H1 (cell line): ENCODE results near the gene CACNA2D4. TPM values are rescaled to one million over a fixed set of nuclear protein-coding genes. Genes with fewer than 3 reads are reported as not detected.

ENCODE experiments used
- CTCF ChIA-PET: fragments of 300-600 bp; sonication (Branson Sonifier 250); formaldehyde crosslinking; loops from one replicate; lab custom pipeline; 2021; ENCODE audit not compliant: partially characterized antibody; lab: Charles Lee
- POLR2A ChIA-PET: fragments of 300-600 bp; sonication (Branson Sonifier 250); formaldehyde crosslinking; loops from one replicate; lab custom pipeline; 2021; ENCODE audit warnings: inconsistent platforms; ENCODE audit not compliant: partially characterized antibody; lab: Charles Lee
- DNase-seq, 2 experiments: peaks; one replicate each; pipeline versions ENCODE4 v3.0.0 to v3.0.0-alpha.2; 2010 to 2022; ENCODE audit warnings: low spot score in 2 of 2, low read depth in 1 of 2, mixed read lengths in 1 of 2
- FAIRE-seq: peaks from 2 replicates; lab custom pipeline; 2011; peaks lifted over from hg19 to GRCh38; lab: Jason Lieb, UNC
- H2AFZ ChIP-seq: 2 replicates; pipeline ENCODE4 v1.8.1; 2012; ENCODE audit warnings: low read length, inconsistent platforms
- H2AK5ac ChIP-seq: 2 replicates; pipeline ENCODE4 v1.6.1; 2013; ENCODE audit warnings: low read depth, low read length
- H2BK120ac ChIP-seq: replicated peaks from 2 replicates; pipeline ENCODE3; 2013; ENCODE audit warnings: low read depth, low read length, inconsistent platforms
- H2BK12ac ChIP-seq: 2 replicates; pipeline ENCODE4 v1.6.1; 2013; ENCODE audit warnings: low read depth, low read length
- H2BK15ac ChIP-seq: 2 replicates; pipeline ENCODE4 v1.6.1; 2013; ENCODE audit warnings: low read length
- H2BK20ac ChIP-seq: 2 replicates; pipeline ENCODE4 v1.6.1; 2013; ENCODE audit warnings: low read length
- H2BK5ac ChIP-seq: 2 replicates; pipeline ENCODE4 v1.6.1; 2013; ENCODE audit warnings: low read depth, low read length
- H3K14ac ChIP-seq: 2 replicates; pipeline ENCODE4 v1.6.1; 2013; ENCODE audit warnings: inconsistent platforms; ENCODE audit not compliant: insufficient read length
- H3K18ac ChIP-seq: 2 replicates; pipeline ENCODE4 v1.6.1; 2013; ENCODE audit warnings: low read length; ENCODE audit errors: extremely low read depth
- H3K23ac ChIP-seq: 2 replicates; pipeline ENCODE4 v1.6.1; 2013; ENCODE audit warnings: inconsistent platforms; ENCODE audit not compliant: insufficient read length
- H3K23me2 ChIP-seq: 2 replicates; pipeline ENCODE4 v1.6.1; 2013; ENCODE audit warnings: low read depth, low read length
- H3K27ac ChIP-seq: 2 replicates; pipeline ENCODE4 v1.6.1; 2011; ENCODE audit warnings: low read depth, low read length, inconsistent platforms
- H3K27me3 ChIP-seq, 4 experiments: replicated peaks in 1 of 4; 1 replicate in 1 of 4; 2 replicates in 3 of 4; pipeline versions ENCODE4 v1.6.1 to v1.8.1; 2011 to 2013; ENCODE audit warnings: low read length in 3 of 4, mild to moderate bottlenecking in 3 of 4, inconsistent platforms in 2 of 4, mixed read lengths in 2 of 4, moderate library complexity in 1 of 4; ENCODE audit not compliant: control insufficient read depth in 3 of 4, insufficient read depth in 3 of 4; ENCODE audit errors: extremely low read depth in 1 of 4
- H3K36me3 ChIP-seq, 4 experiments: 2 replicates each; pipeline versions ENCODE4 v1.6.1 to v1.8.1; 2011 to 2013; ENCODE audit warnings: mild to moderate bottlenecking in 4 of 4, low read length in 3 of 4, moderate library complexity in 2 of 4, control low read depth in 1 of 4, inconsistent platforms in 1 of 4; ENCODE audit not compliant: insufficient read depth in 4 of 4, control insufficient read depth in 2 of 4
- H3K4ac ChIP-seq: replicated peaks from 2 replicates; pipeline ENCODE3; 2013; ENCODE audit warnings: low read length, low read depth, mixed read lengths, inconsistent platforms; ENCODE audit not compliant: insufficient read length
- H3K4me1 ChIP-seq, 4 experiments: replicated peaks in 1 of 4; 1 replicate in 1 of 4; 2 replicates in 3 of 4; pipeline versions ENCODE4 v1.6.1 to v1.8.1; 2011 to 2013; ENCODE audit warnings: low read length in 3 of 4, inconsistent platforms in 2 of 4, mixed read lengths in 1 of 4; ENCODE audit not compliant: insufficient read depth in 4 of 4, control insufficient read depth in 3 of 4
- H3K4me2 ChIP-seq, 2 experiments: 2 replicates each; pipeline versions ENCODE4 v1.6.1 to v1.8.1; 2011 to 2013; ENCODE audit warnings: low read depth in 2 of 2, low read length in 2 of 2, control low read depth in 1 of 2, inconsistent platforms in 1 of 2, mild to moderate bottlenecking in 1 of 2; ENCODE audit not compliant: insufficient read depth in 1 of 2
- H3K4me3 ChIP-seq, 4 experiments: fragments of 200-600, 300-600 bp in 1 of 4; sonication (generic), shearing (Covaris generic), sonication (Bioruptor Twin) in 1 of 4; 2 replicates each; pipeline versions ENCODE4 v1.5.1 to v1.8.1; 2011 to 2016; ENCODE audit warnings: low read length in 4 of 4, low read depth in 3 of 4, control low read depth in 2 of 4, inconsistent platforms in 2 of 4, mild to moderate bottlenecking in 2 of 4, mixed read lengths in 1 of 4, moderate library complexity in 1 of 4; ENCODE audit not compliant: insufficient read depth in 2 of 4; ENCODE audit errors: extremely low read depth in 1 of 4
- H3K56ac ChIP-seq: replicated peaks from 2 replicates; pipeline ENCODE3; 2013; ENCODE audit warnings: low read depth, mild to moderate bottlenecking, mixed read lengths, low read length, inconsistent platforms; ENCODE audit not compliant: insufficient read length
- H3K79me1 ChIP-seq: 2 replicates; pipeline ENCODE4 v1.6.1; 2013; ENCODE audit warnings: low read depth, low read length, control low read depth
- H3K79me2 ChIP-seq, 2 experiments: 2 replicates each; pipeline versions ENCODE4 v1.6.1 to v1.8.1; 2012 to 2013; ENCODE audit warnings: low read length in 2 of 2, mild to moderate bottlenecking in 2 of 2, inconsistent platforms in 1 of 2; ENCODE audit not compliant: insufficient read depth in 2 of 2, control insufficient read depth in 1 of 2
- H3K9ac ChIP-seq, 4 experiments: replicated peaks in 1 of 4; 1 replicate in 1 of 4; 2 replicates in 3 of 4; pipeline versions ENCODE4 v1.6.1 to v1.8.1; 2011 to 2013; ENCODE audit warnings: low read depth in 3 of 4, low read length in 3 of 4, control low read depth in 2 of 4, mild to moderate bottlenecking in 2 of 4, moderate library complexity in 2 of 4, inconsistent platforms in 1 of 4; ENCODE audit errors: extremely low read depth in 1 of 4
- H3K9me3 ChIP-seq, 2 experiments: 2 replicates each; pipeline versions ENCODE4 v1.6.1 to v1.8.1; 2012 to 2013; ENCODE audit warnings: mild to moderate bottlenecking in 2 of 2, moderate library complexity in 2 of 2, control low read depth in 1 of 2, inconsistent platforms in 1 of 2, low read depth in 1 of 2, low read length in 1 of 2, mixed read lengths in 1 of 2; ENCODE audit not compliant: insufficient read depth in 2 of 2
- H4K20me1 ChIP-seq, 2 experiments: replicated peaks in 1 of 2; 2 replicates each; pipeline versions ENCODE3 to v1.8.1; 2011 to 2013; ENCODE audit warnings: inconsistent platforms in 2 of 2, low read length in 2 of 2, mild to moderate bottlenecking in 1 of 2; ENCODE audit not compliant: insufficient read depth in 2 of 2, control insufficient read depth in 1 of 2
- H4K5ac ChIP-seq: 2 replicates; pipeline ENCODE4 v1.6.1; 2013; ENCODE audit warnings: low read length, low read depth, mixed read lengths, inconsistent platforms; ENCODE audit not compliant: insufficient read length
- H4K8ac ChIP-seq: 2 replicates; pipeline ENCODE4 v1.8.0; 2013; ENCODE audit warnings: mild to moderate bottlenecking, moderate library complexity, low read length, inconsistent platforms; ENCODE audit not compliant: insufficient read depth; ENCODE audit errors: extremely low read depth
- H4K91ac ChIP-seq: replicated peaks from 2 replicates; pipeline ENCODE3; 2013; ENCODE audit warnings: low read length, mixed read lengths, inconsistent platforms; ENCODE audit not compliant: insufficient read length
- ASH2L ChIP-seq: fragments of 200-600, 300-600 bp; sonication (generic); IDR thresholded peaks from one replicate; pipeline ENCODE4 v1.7.1; 2017; ENCODE audit warnings: low read length
- NANOG ChIP-seq: IDR thresholded peaks from 2 replicates; pipeline ENCODE4 v1.6.1; 2011; ENCODE audit warnings: low read length, low read depth, mild to moderate bottlenecking, inconsistent platforms; ENCODE audit not compliant: insufficient read depth, poor library complexity, severe bottlenecking
- ZNF274 ChIP-seq: IDR thresholded peaks from 2 replicates; pipeline ENCODE4 v1.7.0; 2012; ENCODE audit warnings: low read length, borderline replicate concordance; ENCODE audit errors: extremely low read depth
- WGBS, 2 experiments: shearing (Covaris generic) in 1 of 2; methylation state at CpG; one replicate each; pipeline versions ENCODE4 v1.1.6 to v1.1.7; 2013 to 2015; ENCODE audit warnings: low lambda C conversion rate in 2 of 2, mixed read lengths in 2 of 2, inconsistent platforms in 1 of 2, low coverage in 1 of 2, missing lambda C conversion rate in 1 of 2; ENCODE audit not compliant: insufficient replicate concordance in 2 of 2, insufficient coverage in 1 of 2, insufficient read length in 1 of 2; ENCODE audit errors: extremely low coverage in 1 of 2, missing lambda C conversion rate in 1 of 2; 5-methylcytosine and 5-hydroxymethylcytosine counted together
- polyA plus RNA-seq, 7 experiments: library from polyadenylated mRNA; depleted of rRNA in 3 of 7; stranded (reverse) in 5 of 7; unstranded in 2 of 7; fragments of >200 nt in 5 of 7; fragments of 200-250 nt in 2 of 7; gene quantifications; 1 replicate in 5 of 7; 2 replicates in 1 of 7; 4 replicates in 1 of 7; pipeline versions ENCODE4 v1.2.1 to v1.2.3, GENCODE V29; 2011 to 2013; ENCODE audit warnings: missing spikeins in 2 of 7, mixed read lengths in 2 of 7
- total RNA-seq: library from RNA; stranded (reverse); fragmentation: NEBNext Ultra II Directional; extraction: Animal tissue kit (Norgen Biotek cat#: 25700); gene quantifications from 2 replicates; pipeline ENCODE4 v1.2.1, GENCODE V29; 2021

The CACNA2D4 gene
- total and polyA plus RNA-seq, 2 of the 8 experiments (the other 6 are each of a cell fraction or from before 2014, with no cell fraction given): 0.44 to 0.88 TPM

- Histone ChIP-seq H3K23ac (no peak overlapping the region), H2BK5ac (no peak overlapping the region), H3K4ac (no peak overlapping the region), H3K23me2 (no peaks in the 10 kb centered on the region; the same call in 1 of the 2 replicates), H2BK120ac (no peak overlapping the region), H3K79me2 (no peaks in the 10 kb centered on the region), H3K4me1 (peaks cover 0 to 2% (median 0%) of the 10 kb centered on the region in 4 experiments; a peak in 1 of 7 replicates), H4K20me1 (peaks cover 0 to 2% of the 10 kb centered on the region in 2 experiments), H3K79me1 (no peaks in the 10 kb centered on the region), H3K14ac (no peak overlapping the region), H2BK20ac (no peak overlapping the region), H4K91ac (no peak overlapping the region), H3K36me3 (no peaks in the 10 kb centered on the region), H2AK5ac (no peak overlapping the region), H3K18ac (no peak overlapping the region), H2BK15ac (no peak overlapping the region), H3K9ac (no peak overlapping the region), H2BK12ac (no peak overlapping the region), H4K5ac (no peak overlapping the region), H4K8ac (no peak overlapping the region), H3K9me3 (no peaks in the 10 kb centered on the region), H3K27ac (no peak overlapping the region), H3K27me3 (no peaks in the 10 kb centered on the region), H3K56ac (no peak overlapping the region), H2AFZ (no peak overlapping the region), H3K4me2 (no peak overlapping the region), H3K4me3 (no peak overlapping the region)
- WGBS, 2 experiments: 80% methylated on average over 7 of the region's 7 CpGs; no CpG with 5 or more reads in 1 of the 2 experiments
- FAIRE-seq (no peak), DNase-seq (no peak)
- ChIA-PET CTCF (interaction anchor here (0.6 to 3.3 kb wide), 6 partner anchors 15 to 176 kb away, joined by 3 to 27 read pairs (median 3); no protein-coding TSS in a partner anchor), POLR2A (interaction anchor here (1.1 kb wide), 1 partner anchor 15 kb away, joined by 7 read pairs; the partner anchor contains the start of gene LRTM2)
- TF ChIP-seq NANOG: no peak
- no peak for TF ChIP-seq ZNF274
- no peak for TF ChIP-seq ASH2L
Observed at GRCh38 chr12:1806301-1807086, 112.0 kb downstream of the CACNA2D4 start.
